CD4-positive, CD25-positive, alpha-beta regulatory T cell (primary cell): ENCODE data around the gene CDKN2AIPNL. TPM values are rescaled to one million over a fixed set of nuclear protein-coding genes. Genes with fewer than 3 reads are reported as not detected.
A peak's percentile ranks its signal among the peaks of the same experiment; 100 is the strongest.

Source experiments
- ATAC-seq, 2 donors: fragments of 150-1000 bp; cut with Tn5 transposase; one replicate each; pipeline ENCODE4 v1.10.0; 2021; ENCODE audit warnings: low read depth in 2 of 2, moderate number of reproducible peaks in 2 of 2, moderate library complexity in 1 of 2
- DNase-seq, 3 donors: peaks; one replicate each; pipeline versions ENCODE4 v3.0.0 to v3.0.0-alpha.2; 2012 to 2022; ENCODE audit warnings: mixed read lengths in 1 of 3
- H3K27ac ChIP-seq: one replicate; pipeline ENCODE4 v1.7.0; 2013; ENCODE audit warnings: mild to moderate bottlenecking, low read length; ENCODE audit not compliant: insufficient read depth, poor library complexity, severe bottlenecking
- H3K27me3 ChIP-seq: one replicate; pipeline ENCODE4 v1.7.0; 2013; ENCODE audit warnings: low read length; ENCODE audit not compliant: control insufficient read depth, insufficient read depth
- H3K36me3 ChIP-seq: one replicate; pipeline ENCODE4 v1.7.0; 2013; ENCODE audit warnings: mild to moderate bottlenecking, low read length, moderate library complexity; ENCODE audit not compliant: control insufficient read depth, insufficient read depth
- H3K4me1 ChIP-seq: 2 replicates; pipeline ENCODE4 v1.7.0; 2013; ENCODE audit warnings: mild to moderate bottlenecking, low read length; ENCODE audit not compliant: insufficient read depth, control insufficient read depth, poor library complexity, severe bottlenecking
- H3K4me3 ChIP-seq: one replicate; pipeline ENCODE4 v1.7.0; 2013; ENCODE audit warnings: low read depth, mild to moderate bottlenecking, low read length, moderate library complexity
- H3K9me3 ChIP-seq, 2 experiments: 1 replicate in 1 of 2; 2 replicates in 1 of 2; pipeline ENCODE4 v1.7.0; 2013; ENCODE audit warnings: low read length in 2 of 2, mild to moderate bottlenecking in 1 of 2, moderate library complexity in 1 of 2; ENCODE audit not compliant: control insufficient read depth in 2 of 2
- H3K27ac Mint-ChIP-seq, 3 donors: one replicate each; pipeline ENCODE4 v1.8.0; 2020 to 2022; ENCODE audit warnings: mild to moderate bottlenecking in 3 of 3, mixed read lengths in 3 of 3, moderate library complexity in 2 of 3
- H3K27me3 Mint-ChIP-seq: one replicate; pipeline ENCODE4 v1.8.0; 2022; ENCODE audit warnings: mild to moderate bottlenecking, mixed read lengths
- H3K36me3 Mint-ChIP-seq: one replicate; pipeline ENCODE4 v1.8.0; 2020; ENCODE audit warnings: mixed read lengths
- H3K4me1 Mint-ChIP-seq, 4 donors: one replicate each; pipeline ENCODE4 v1.8.0; 2020 to 2022; ENCODE audit warnings: mixed read lengths in 4 of 4, mild to moderate bottlenecking in 1 of 4
- H3K4me3 Mint-ChIP-seq, 4 donors: one replicate each; pipeline ENCODE4 v1.8.0; 2020 to 2022; ENCODE audit warnings: mild to moderate bottlenecking in 4 of 4, mixed read lengths in 4 of 4, moderate library complexity in 3 of 4
- H3K9me3 Mint-ChIP-seq, 7 donors: one replicate each; pipeline ENCODE4 v1.8.0; 2020 to 2022; ENCODE audit warnings: mixed read lengths in 7 of 7, mild to moderate bottlenecking in 3 of 7, moderate library complexity in 2 of 7
- polyA plus RNA-seq, 4 donors: library from polyadenylated mRNA; unstranded; fragments of 300-500 nt; fragmentation: Illumina TruSeq; gene quantifications; one replicate each; pipeline ENCODE4 v1.2.3, GENCODE V29; 2021
- total RNA-seq: library from RNA; stranded (reverse); gene quantifications from one replicate; pipeline ENCODE4 v1.2.3, GENCODE V29; 2022

The CDKN2AIPNL gene
- total and polyA plus RNA-seq, 5 donors from 2014 or later = 13.5 to 32.4 (median 29.4) TPM

DNA sequence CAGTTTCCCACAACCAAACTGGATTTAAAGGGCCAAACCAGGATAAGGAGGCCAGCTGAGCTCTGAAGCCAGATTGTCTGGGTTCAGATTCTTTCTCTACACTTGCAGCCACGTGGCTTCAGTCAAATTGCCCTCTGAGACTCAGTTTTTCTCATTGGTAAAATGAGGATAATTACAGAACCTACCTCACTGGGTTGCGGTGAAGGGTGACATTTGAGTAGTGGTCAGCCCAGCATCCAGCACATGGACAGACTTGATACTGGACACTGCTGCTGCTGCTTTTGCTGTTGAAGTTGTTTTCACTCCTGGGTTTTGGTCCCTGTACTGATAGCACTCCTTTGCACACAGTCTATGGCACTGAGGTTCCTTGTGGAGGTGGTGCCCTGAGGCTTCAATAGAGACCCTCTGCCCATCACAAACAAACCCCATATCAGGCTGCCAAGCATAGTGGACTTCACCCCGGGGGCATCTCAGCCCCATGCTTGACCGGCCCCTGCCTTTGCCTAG is 25.7 kb upstream of the CDKN2AIPNL start:
- H3K27ac ChIP-seq = peak overlapping the region; percentile 70
- DNase-seq = no peak
- H3K9me3 Mint-ChIP-seq = no peaks in the 10 kb centered on the region
- ATAC-seq = no peak
- no peaks in the 10 kb centered on the region for H3K36me3 ChIP-seq
- peaks cover 3 to 26% (median 19%) of the 10 kb centered on the region in 4 donors for H3K4me1 Mint-ChIP-seq
- no peaks in the 10 kb centered on the region for H3K27me3 ChIP-seq
- H3K4me1 ChIP-seq = peaks cover 15% of the 10 kb centered on the region
- peak overlapping the region; percentile 34 for H3K4me3 ChIP-seq
- no peaks in the 10 kb centered on the region for H3K9me3 ChIP-seq
- H3K27me3 Mint-ChIP-seq = no peaks in the 10 kb centered on the region
- peak overlapping the region in 2 of 4 donors; percentile 64 to 75 for H3K4me3 Mint-ChIP-seq
- H3K36me3 Mint-ChIP-seq = no peaks in the 10 kb centered on the region
- peak overlapping the region in 2 of 3 donors; percentile 88 to 92 for H3K27ac Mint-ChIP-seq

- peak; percentile 87 to 93 for ATAC-seq
- Histone ChIP-seq H3K9me3 (no peaks in the 10 kb centered on the region), H3K27ac (peak overlapping the region; percentile 70), H3K4me1 (peaks cover 15% of the 10 kb centered on the region), H3K4me3 (peak overlapping the region; percentile 34), H3K27me3 (no peaks in the 10 kb centered on the region), H3K36me3 (no peaks in the 10 kb centered on the region)
- Mint-ChIP-seq H3K4me3 (peak overlapping the region; percentile 24 to 83 (median 70)), H3K27me3 (no peaks in the 10 kb centered on the region), H3K4me1 (peaks cover 3 to 26% (median 19%) of the 10 kb centered on the region in 4 donors), H3K27ac (peak overlapping the region; percentile 74 to 92 (median 88)), H3K36me3 (no peaks in the 10 kb centered on the region), H3K9me3 (no peaks in the 10 kb centered on the region)
- DNase-seq = peak; percentile 34 to 83 (median 69)
These were observed 25.1 kb upstream of the CDKN2AIPNL start for GRCh38 chr5:134436523-134437339.

DNA sequence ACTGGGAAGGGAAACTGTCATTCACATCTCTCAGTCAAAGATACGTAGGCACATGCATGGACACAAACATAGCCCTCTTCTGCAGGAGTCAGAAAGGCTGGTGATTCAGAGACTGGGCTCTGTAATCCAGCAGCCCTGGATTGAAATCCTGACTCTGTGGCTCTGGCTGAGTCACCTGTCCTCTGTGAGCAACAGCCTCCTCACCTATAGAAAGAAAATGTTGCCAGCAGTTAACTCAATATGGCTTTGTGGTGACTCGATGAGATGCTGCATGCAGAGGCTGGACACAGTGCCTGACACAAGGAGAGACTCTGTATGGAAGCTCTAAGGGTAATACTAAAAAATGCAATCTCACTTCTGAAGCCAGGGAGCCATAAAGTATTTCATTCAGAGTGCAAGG is 23.9 kb upstream of the CDKN2AIPNL start:
- H3K9me3 Mint-ChIP-seq = no peaks in the 10 kb centered on the region
- H3K36me3 Mint-ChIP-seq = no peaks in the 10 kb centered on the region
- H3K4me3 Mint-ChIP-seq = peak overlapping the region in 2 of 4 donors; percentile 11 to 68
- no peaks in the 10 kb centered on the region for H3K27me3 Mint-ChIP-seq
- H3K4me3 ChIP-seq = no peak overlapping the region
- peaks cover 3 to 26% (median 18%) of the 10 kb centered on the region in 4 donors for H3K4me1 Mint-ChIP-seq
- H3K27ac ChIP-seq = no peak overlapping the region
- no peak for ATAC-seq
- H3K27me3 ChIP-seq = no peaks in the 10 kb centered on the region
- H3K9me3 ChIP-seq = no peaks in the 10 kb centered on the region
- no peak for DNase-seq
- peaks cover 15% of the 10 kb centered on the region for H3K4me1 ChIP-seq
- peak overlapping the region in 2 of 3 donors; percentile 66 to 92 for H3K27ac Mint-ChIP-seq
- no peaks in the 10 kb centered on the region for H3K36me3 ChIP-seq

GRCh38 chr5:134432677-134433359 is 21.1 kb upstream of the CDKN2AIPNL start:
- Mint-ChIP-seq H3K9me3 (no peaks in the 10 kb centered on the region), H3K4me1 (peaks cover 3 to 26% (median 17%) of the 10 kb centered on the region in 4 donors), H3K36me3 (no peaks in the 10 kb centered on the region), H3K27ac (peak overlapping the region in 1 of 3 donors; percentile 48), H3K27me3 (peaks cover 8% of the 10 kb centered on the region), H3K4me3 (no peak overlapping the region)
- H3K4me3 ChIP-seq = no peak overlapping the region
- H3K27ac ChIP-seq = no peak overlapping the region
- peaks cover 15% of the 10 kb centered on the region for H3K4me1 ChIP-seq
- H3K36me3 ChIP-seq = no peaks in the 10 kb centered on the region
- H3K9me3 ChIP-seq = no peaks in the 10 kb centered on the region
- peaks cover 3% of the 10 kb centered on the region for H3K27me3 ChIP-seq
- DNase-seq = no peak
- no peak for ATAC-seq

DNA sequence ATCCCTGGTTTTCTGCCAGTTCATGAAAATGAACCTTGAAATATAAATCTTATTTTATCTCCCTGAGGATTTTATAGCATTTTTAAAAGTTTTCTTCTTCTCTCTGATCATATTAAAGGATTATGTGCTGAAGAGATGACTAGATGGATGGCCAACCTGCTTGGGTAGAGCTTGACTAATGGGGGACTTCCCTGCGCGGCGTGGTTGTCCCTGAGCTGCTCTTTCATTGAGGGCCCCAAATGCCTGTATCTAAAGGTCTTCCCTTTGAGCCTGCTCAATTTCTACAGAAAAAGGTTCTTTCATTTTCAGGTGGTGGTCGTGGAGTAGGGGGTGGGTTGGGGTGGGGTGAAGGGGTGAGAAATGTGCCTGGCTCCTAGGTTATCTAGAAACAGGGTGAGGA is 20.5 kb upstream of the CDKN2AIPNL start:
- H3K4me3 Mint-ChIP-seq = no peak overlapping the region
- Histone ChIP-seq H3K4me1 (peaks cover 11% of the 10 kb centered on the region), H3K27me3 (peaks cover 6% of the 10 kb centered on the region), H3K4me3 (no peak overlapping the region), H3K27ac (no peak overlapping the region), H3K36me3 (no peaks in the 10 kb centered on the region), H3K9me3 (no peaks in the 10 kb centered on the region)
- H3K27ac Mint-ChIP-seq = peak overlapping the region in 1 of 3 donors; percentile 57
- H3K27me3 Mint-ChIP-seq = peaks cover 13% of the 10 kb centered on the region
- no peaks in the 10 kb centered on the region for H3K36me3 Mint-ChIP-seq
- ATAC-seq (no peak), DNase-seq (no peak)
- no peaks in the 10 kb centered on the region for H3K9me3 Mint-ChIP-seq
- H3K4me1 Mint-ChIP-seq = peaks cover 3 to 24% (median 16%) of the 10 kb centered on the region in 4 donors

GRCh38 chr5:134430001-134430569 is 18.4 kb upstream of the CDKN2AIPNL start:
- ATAC-seq (no peak), DNase-seq (no peak)

DNA sequence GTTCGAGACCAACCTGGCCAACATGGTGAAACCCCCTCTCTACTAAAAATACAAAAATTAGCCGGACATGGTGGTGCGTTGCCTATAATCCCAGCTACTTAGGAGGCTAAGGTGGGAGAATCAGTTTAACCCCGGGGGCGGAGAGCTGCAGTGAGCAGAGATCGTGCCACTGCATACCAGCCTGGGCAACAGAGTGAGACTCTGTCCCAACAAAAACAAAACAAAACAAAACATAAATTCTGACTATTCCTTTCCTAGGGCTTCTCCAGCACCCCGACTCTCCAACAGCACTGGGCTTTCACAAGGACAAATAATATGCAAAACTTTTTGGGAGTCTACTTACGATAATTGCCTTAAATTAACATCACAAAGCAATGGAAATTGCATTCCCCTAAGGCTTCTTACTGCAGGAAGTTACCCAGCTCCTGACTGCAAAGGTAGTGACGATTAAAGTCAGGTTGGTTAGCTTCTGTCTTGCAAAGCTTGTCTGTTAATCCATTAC is 15.9 kb upstream of the CDKN2AIPNL start:
- H3K4me1 Mint-ChIP-seq = no peaks in the 10 kb centered on the region
- Histone ChIP-seq H3K4me1 (no peaks in the 10 kb centered on the region), H3K9me3 (no peaks in the 10 kb centered on the region), H3K27ac (no peak overlapping the region), H3K36me3 (no peaks in the 10 kb centered on the region), H3K27me3 (peaks cover 6% of the 10 kb centered on the region), H3K4me3 (no peak overlapping the region)
- no peak for DNase-seq
- H3K27me3 Mint-ChIP-seq = peaks cover 19% of the 10 kb centered on the region
- no peaks in the 10 kb centered on the region for H3K9me3 Mint-ChIP-seq
- H3K27ac Mint-ChIP-seq = no peak overlapping the region
- no peaks in the 10 kb centered on the region for H3K36me3 Mint-ChIP-seq
- no peak overlapping the region for H3K4me3 Mint-ChIP-seq
- ATAC-seq = no peak

More at GRCh38 chr5:134430001-134430569, 18.4 kb upstream of the CDKN2AIPNL start:
- H3K9me3 Mint-ChIP-seq = no peaks in the 10 kb centered on the region
- Histone ChIP-seq H3K36me3 (no peaks in the 10 kb centered on the region), H3K4me3 (no peak overlapping the region), H3K27me3 (peaks cover 6% of the 10 kb centered on the region), H3K9me3 (no peaks in the 10 kb centered on the region), H3K27ac (no peak overlapping the region), H3K4me1 (no peaks in the 10 kb centered on the region)
- peaks cover 0 to 6% (median 2%) of the 10 kb centered on the region in 4 donors for H3K4me1 Mint-ChIP-seq
- no peak overlapping the region for H3K27ac Mint-ChIP-seq
- H3K36me3 Mint-ChIP-seq = no peaks in the 10 kb centered on the region
- no peak overlapping the region for H3K4me3 Mint-ChIP-seq
- H3K27me3 Mint-ChIP-seq = peaks cover 19% of the 10 kb centered on the region
